Psoas muscle (tissue), 8 donors: Measurements from ENCODE around the gene DNAH8. TPM values are rescaled to one million over a fixed set of nuclear protein-coding genes. Genes with fewer than 3 reads are reported as not detected.

Experiments used
- ATAC-seq, 4 donors: fragments of 200-7000 bp; cut with Tn5 transposase; one replicate each; pipeline ENCODE4 v1.9.1; 2020; ENCODE audit warnings: moderate library complexity in 3 of 4, mild to moderate bottlenecking in 2 of 4
- DNase-seq, 2 donors: peaks; one replicate each; pipeline ENCODE4 v3.0.0-alpha.2; 2020
- H3K27ac ChIP-seq: fragments of 200-600 bp; one replicate; pipeline ENCODE4 v1.8.0; 2022
- H3K27me3 ChIP-seq, 3 donors: fragments of 200-600 bp in 1 of 3; one replicate each; pipeline versions ENCODE4 v1.6.1 to v1.8.0; 2013 to 2022; ENCODE audit warnings: low read length in 2 of 3, mild to moderate bottlenecking in 2 of 3, moderate library complexity in 1 of 3; ENCODE audit not compliant: insufficient read depth in 3 of 3
- H3K36me3 ChIP-seq, 2 donors: fragments of 200-600 bp in 1 of 2; one replicate each; pipeline versions ENCODE4 v1.6.1 to v1.8.0; 2013 to 2022; ENCODE audit warnings: low read depth in 1 of 2, mild to moderate bottlenecking in 1 of 2, moderate library complexity in 1 of 2; ENCODE audit not compliant: insufficient read depth in 1 of 2
- H3K4me1 ChIP-seq: fragments of 200-600 bp; one replicate; pipeline ENCODE4 v1.8.0; 2022
- H3K4me3 ChIP-seq: fragments of 200-600 bp; one replicate; pipeline ENCODE4 v1.8.0; 2022; ENCODE audit warnings: mild to moderate bottlenecking
- H3K9me3 ChIP-seq: fragments of 200-600 bp; one replicate; pipeline ENCODE4 v1.8.0; 2022
- WGBS, 3 donors: extraction: QIAGEN DNeasy Blood & Tissue Kit; methylation state at CpG; one replicate each; pipeline versions ENCODE4 v1.1.6 to v1.1.7; 2013; 5-methylcytosine and 5-hydroxymethylcytosine counted together
- intact Hi-C, 2 donors: fragments of 100-400 bp; cut with DNase I; formaldehyde crosslinking; loops; one replicate each; pipeline versions ENCODE4 v1.11.0 to v1.14.2; 2022
- polyA plus RNA-seq, 3 donors: library from polyadenylated mRNA; stranded (reverse); fragments of 200-250 nt; gene quantifications; one replicate each; pipeline ENCODE4 v1.2.3, GENCODE V29; 2013
- total RNA-seq, 4 donors: library from RNA; stranded (reverse); fragmentation: NEBNext Ultra II Directional in 2 of 4; extraction: Animal tissue kit (Norgen Biotek cat#: 25700) in 2 of 4; gene quantifications; one replicate each; pipeline versions ENCODE4 v1.2.1 to v1.2.4, GENCODE V29; 2021 to 2023
- TF ChIP-seq, protein P1 (sequence below): fragments of 200-600 bp; IDR thresholded peaks from one replicate; pipeline ENCODE4 v1.8.0; 2022; ENCODE audit warnings: antibody characterized with exemption
- donor health status: healthy with polysubstance abuse.
- donor health status: DM: no; HTN: no; CAD: no; lungs with moderate emphysema.
- donor health status: Bipolar disorder and iron deficiency.
- donor health status: healthy.
- donor health status: DM: yes; HTN: yes; CAD: no.
- donor health status: DM: no; HTN: no; CAD: no.
- donor health status: DM: no; HTN: no; CAD: no.
- donor health status: DM: yes; HTN: yes; CAD: no.

Gene DNAH8
- total and polyA plus RNA-seq, 7 donors: 0.02 TPM; not detected in 6

GRCh38 chr6:38784506-38785235 lies 69.6 kb downstream of the DNAH8 start:
- Histone ChIP-seq H3K9me3 (no peaks in the 10 kb centered on the region), H3K27ac (no peak overlapping the region), H3K4me1 (no peaks in the 10 kb centered on the region), H3K4me3 (no peak overlapping the region), H3K27me3 (peaks cover 0 to 11% (median 0%) of the 10 kb centered on the region in 3 donors), H3K36me3 (no peaks in the 10 kb centered on the region)
- ATAC-seq: no peak
- no peak for DNase-seq
- intact Hi-C loops: no loop called here
- TF ChIP-seq, protein P1, sequence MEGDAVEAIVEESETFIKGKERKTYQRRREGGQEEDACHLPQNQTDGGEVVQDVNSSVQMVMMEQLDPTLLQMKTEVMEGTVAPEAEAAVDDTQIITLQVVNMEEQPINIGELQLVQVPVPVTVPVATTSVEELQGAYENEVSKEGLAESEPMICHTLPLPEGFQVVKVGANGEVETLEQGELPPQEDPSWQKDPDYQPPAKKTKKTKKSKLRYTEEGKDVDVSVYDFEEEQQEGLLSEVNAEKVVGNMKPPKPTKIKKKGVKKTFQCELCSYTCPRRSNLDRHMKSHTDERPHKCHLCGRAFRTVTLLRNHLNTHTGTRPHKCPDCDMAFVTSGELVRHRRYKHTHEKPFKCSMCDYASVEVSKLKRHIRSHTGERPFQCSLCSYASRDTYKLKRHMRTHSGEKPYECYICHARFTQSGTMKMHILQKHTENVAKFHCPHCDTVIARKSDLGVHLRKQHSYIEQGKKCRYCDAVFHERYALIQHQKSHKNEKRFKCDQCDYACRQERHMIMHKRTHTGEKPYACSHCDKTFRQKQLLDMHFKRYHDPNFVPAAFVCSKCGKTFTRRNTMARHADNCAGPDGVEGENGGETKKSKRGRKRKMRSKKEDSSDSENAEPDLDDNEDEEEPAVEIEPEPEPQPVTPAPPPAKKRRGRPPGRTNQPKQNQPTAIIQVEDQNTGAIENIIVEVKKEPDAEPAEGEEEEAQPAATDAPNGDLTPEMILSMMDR: no peak
- 76 to 82% (median 82%) methylated on average over 2 of the region's 2 CpGs for WGBS, 3 donors

GRCh38 chr6:38786486-38786885 lies 71.4 kb downstream of the DNAH8 start:
- Histone ChIP-seq H3K4me3 (no peak overlapping the region), H3K27me3 (peaks cover 0 to 11% (median 0%) of the 10 kb centered on the region in 3 donors), H3K36me3 (no peaks in the 10 kb centered on the region), H3K4me1 (no peaks in the 10 kb centered on the region), H3K9me3 (no peaks in the 10 kb centered on the region), H3K27ac (no peak overlapping the region)
- intact Hi-C loops: no loop called here
- no peak for DNase-seq
- WGBS, 3 donors: 83 to 88% (median 84%) methylated on average over 5 of the region's 5 CpGs
- ATAC-seq: no peak
- TF ChIP-seq, protein P1: no peak

GRCh38 chr6:38789256-38789655 lies 74.1 kb downstream of the DNAH8 start:
- H3K27ac ChIP-seq: no peak overlapping the region
- H3K36me3 ChIP-seq: no peaks in the 10 kb centered on the region
- H3K4me3 ChIP-seq: no peak overlapping the region
- TF ChIP-seq, protein P1: no peak
- H3K4me1 ChIP-seq: no peaks in the 10 kb centered on the region
- DNase-seq: no peak
- WGBS, 3 donors: 50 to 73% (median 67%) methylated on average over 2 of the region's 2 CpGs
- peaks cover 0 to 9% (median 0%) of the 10 kb centered on the region in 3 donors for H3K27me3 ChIP-seq
- H3K9me3 ChIP-seq: no peaks in the 10 kb centered on the region
- no peak for ATAC-seq
- intact Hi-C loops: no loop called here

DNA sequence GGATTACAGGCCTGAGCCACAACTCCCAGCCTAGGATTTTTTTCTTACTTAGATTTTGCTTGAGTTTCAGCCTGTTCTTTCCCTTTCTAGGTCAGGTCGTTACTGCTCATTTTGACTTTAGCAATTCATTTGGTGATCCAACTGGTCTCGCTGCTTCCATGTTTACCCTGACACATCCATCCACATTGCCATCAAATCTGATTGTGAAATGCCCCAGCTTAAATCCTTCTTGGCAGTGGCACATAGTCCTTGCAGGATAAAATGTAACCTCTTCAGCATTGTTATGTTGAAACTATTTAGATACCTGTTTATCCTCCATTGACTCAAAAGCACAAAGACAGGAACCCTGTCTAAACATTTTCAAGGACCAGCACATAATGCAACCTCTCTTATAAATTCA lies 77.2 kb downstream of the DNAH8 start:
- Histone ChIP-seq H3K36me3 (no peaks in the 10 kb centered on the region), H3K4me3 (no peak overlapping the region), H3K27me3 (peaks cover 0 to 2% (median under 1%) of the 10 kb centered on the region in 3 donors), H3K4me1 (no peaks in the 10 kb centered on the region), H3K9me3 (no peaks in the 10 kb centered on the region), H3K27ac (no peak overlapping the region)
- TF ChIP-seq, protein P1: no peak
- intact Hi-C loops: no loop called here
- 67 to 76% (median 68%) methylated on average over 2 of the region's 2 CpGs for WGBS, 3 donors
- no peak for ATAC-seq
- no peak for DNase-seq

GRCh38 chr6:38794682-38795081 lies 79.6 kb downstream of the DNAH8 start:
- intact Hi-C loops: no loop called here
- no peak for DNase-seq
- ATAC-seq: no peak
- H3K36me3 ChIP-seq: no peaks in the 10 kb centered on the region
- peaks cover 0 to 20% (median 2%) of the 10 kb centered on the region in 3 donors for H3K27me3 ChIP-seq
- no peaks in the 10 kb centered on the region for H3K4me1 ChIP-seq
- TF ChIP-seq, protein P1: no peak
- H3K4me3 ChIP-seq: no peak overlapping the region
- WGBS, 3 donors: 58 to 88% (median 71%) methylated on average over 3 of the region's 3 CpGs
- H3K27ac ChIP-seq: no peak overlapping the region
- H3K9me3 ChIP-seq: no peaks in the 10 kb centered on the region
